SU-DHL-6 (cell line): ENCODE measurements around the gene ISM1.

ENCODE experiments used
- H2AFZ ChIP-seq: fragments of 200-600 bp; sonication (generic); 2 replicates; pipeline ENCODE4 v1.6.1; 2014; ENCODE audit warnings: low read depth, mild to moderate bottlenecking, moderate library complexity, mixed read lengths, antibody characterized with exemption, low read length; ENCODE audit not compliant: severe bottlenecking
- H3F3A ChIP-seq: fragments of 200-600 bp; shearing (Covaris generic); 2 replicates; pipeline ENCODE4 v1.6.0; 2016; ENCODE audit warnings: antibody characterized with exemption, mild to moderate bottlenecking; ENCODE audit not compliant: insufficient read depth
- H3K27ac ChIP-seq: fragments of 200-600 bp; sonication (generic); 2 replicates; pipeline ENCODE4 v1.5.1; 2016; ENCODE audit warnings: low read depth, mild to moderate bottlenecking, low read length, moderate library complexity, mixed read lengths
- H3K27me3 ChIP-seq: fragments of 200-600 bp; sonication (generic), shearing (Covaris generic); 2 replicates; pipeline ENCODE4 v1.6.0; 2014; ENCODE audit warnings: mild to moderate bottlenecking, low read length
- H3K36me3 ChIP-seq: fragments of 200-600 bp; sonication (generic); 2 replicates; pipeline ENCODE4 v1.6.1; 2014; ENCODE audit warnings: mild to moderate bottlenecking, low read length, mixed read lengths
- H3K4me2 ChIP-seq: fragments of 300-600, 200-600 bp; shearing (Covaris generic), sonication (generic); 2 replicates; pipeline ENCODE4 v1.6.0; 2014; ENCODE audit warnings: low read length, low read depth, mild to moderate bottlenecking; ENCODE audit not compliant: poor library complexity, severe bottlenecking
- H3K4me3 ChIP-seq: fragments of 200-600 bp; sonication (generic); 2 replicates; pipeline ENCODE4 v1.5.1; 2014; ENCODE audit warnings: antibody characterized with exemption, low read length, mild to moderate bottlenecking, mixed read lengths; ENCODE audit not compliant: insufficient read depth, poor library complexity, severe bottlenecking
- H3K79me2 ChIP-seq: fragments of 200-600 bp; sonication (generic); 2 replicates; pipeline ENCODE4 v1.6.1; 2014; ENCODE audit warnings: mild to moderate bottlenecking, low read length, moderate library complexity; ENCODE audit not compliant: insufficient read depth
- H3K9ac ChIP-seq: fragments of 200-600 bp; sonication (generic); 2 replicates; pipeline ENCODE4 v1.7.0; 2014; ENCODE audit warnings: mild to moderate bottlenecking, low read length
- H3K9me2 ChIP-seq: fragments of 200-600 bp; sonication (generic); replicated peaks from 2 replicates; pipeline ENCODE4 v1.6.1; 2014; ENCODE audit warnings: low read length; ENCODE audit not compliant: insufficient read depth
- H3K9me3 ChIP-seq: fragments of 200-600 bp; sonication (generic); 2 replicates; pipeline ENCODE4 v1.6.1; 2014; ENCODE audit warnings: low read length, mixed read lengths; ENCODE audit not compliant: insufficient read depth
- H4K20me1 ChIP-seq: fragments of 200-600 bp; sonication (generic); 2 replicates; pipeline ENCODE4 v1.6.1; 2014; ENCODE audit warnings: low read depth, mild to moderate bottlenecking, antibody characterized with exemption, low read length, moderate library complexity, mixed read lengths
- EZH2phosphoT487 ChIP-seq: fragments of 200-600 bp; sonication (generic), shearing (Covaris generic); conservative IDR thresholded peaks from 2 replicates; pipeline ENCODE4 v1.6.1; 2018; ENCODE audit warnings: mild to moderate bottlenecking, antibody characterized with exemption, low read length, moderate library complexity, mixed read lengths
- TF ChIP-seq, protein P1 (sequence below): fragments of 200-600 bp; sonication (generic); IDR thresholded peaks from one replicate; pipeline ENCODE4 v1.5.1; 2017; ENCODE audit warnings: antibody characterized with exemption, mild to moderate bottlenecking, low read length, moderate library complexity; ENCODE audit not compliant: insufficient read depth, poor library complexity, severe bottlenecking

ISM1 gene

DNA sequence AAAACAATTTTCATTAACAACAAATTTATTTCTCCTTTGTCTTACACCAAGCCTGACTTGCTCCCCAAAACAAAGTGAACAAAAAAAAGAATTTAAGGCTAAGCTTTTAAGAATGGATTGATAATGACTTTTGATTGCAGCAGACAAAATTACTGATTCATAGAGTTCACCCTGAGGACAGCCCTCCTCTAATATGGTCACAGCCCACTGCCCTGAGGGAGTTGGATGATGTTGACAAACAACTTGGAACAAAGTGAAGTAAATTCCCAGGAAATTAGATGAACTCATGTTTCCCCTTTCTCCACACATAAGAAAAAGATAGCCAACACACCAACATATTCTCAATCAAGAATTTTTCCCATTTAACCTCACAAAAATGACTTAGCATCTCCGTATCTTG is 7.7 kb upstream of the ISM1 start:
- Histone ChIP-seq H3K79me2 (no peaks in the 10 kb centered on the region), H3K36me3 (no peaks in the 10 kb centered on the region), H3K27me3 (no peaks in the 10 kb centered on the region), H3K27ac (no peak overlapping the region), H3K9me2 (no peaks in the 10 kb centered on the region), H3F3A (no peaks in the 10 kb centered on the region), H2AFZ (no peak overlapping the region), H3K9me3 (no peaks in the 10 kb centered on the region), H3K9ac (no peak overlapping the region), H3K4me3 (no peak overlapping the region), H4K20me1 (no peaks in the 10 kb centered on the region), H3K4me2 (no peak overlapping the region)
- TF ChIP-seq, protein P1, sequence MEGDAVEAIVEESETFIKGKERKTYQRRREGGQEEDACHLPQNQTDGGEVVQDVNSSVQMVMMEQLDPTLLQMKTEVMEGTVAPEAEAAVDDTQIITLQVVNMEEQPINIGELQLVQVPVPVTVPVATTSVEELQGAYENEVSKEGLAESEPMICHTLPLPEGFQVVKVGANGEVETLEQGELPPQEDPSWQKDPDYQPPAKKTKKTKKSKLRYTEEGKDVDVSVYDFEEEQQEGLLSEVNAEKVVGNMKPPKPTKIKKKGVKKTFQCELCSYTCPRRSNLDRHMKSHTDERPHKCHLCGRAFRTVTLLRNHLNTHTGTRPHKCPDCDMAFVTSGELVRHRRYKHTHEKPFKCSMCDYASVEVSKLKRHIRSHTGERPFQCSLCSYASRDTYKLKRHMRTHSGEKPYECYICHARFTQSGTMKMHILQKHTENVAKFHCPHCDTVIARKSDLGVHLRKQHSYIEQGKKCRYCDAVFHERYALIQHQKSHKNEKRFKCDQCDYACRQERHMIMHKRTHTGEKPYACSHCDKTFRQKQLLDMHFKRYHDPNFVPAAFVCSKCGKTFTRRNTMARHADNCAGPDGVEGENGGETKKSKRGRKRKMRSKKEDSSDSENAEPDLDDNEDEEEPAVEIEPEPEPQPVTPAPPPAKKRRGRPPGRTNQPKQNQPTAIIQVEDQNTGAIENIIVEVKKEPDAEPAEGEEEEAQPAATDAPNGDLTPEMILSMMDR, result no peak
- no peak for TF ChIP-seq EZH2phosphoT487

DNA sequence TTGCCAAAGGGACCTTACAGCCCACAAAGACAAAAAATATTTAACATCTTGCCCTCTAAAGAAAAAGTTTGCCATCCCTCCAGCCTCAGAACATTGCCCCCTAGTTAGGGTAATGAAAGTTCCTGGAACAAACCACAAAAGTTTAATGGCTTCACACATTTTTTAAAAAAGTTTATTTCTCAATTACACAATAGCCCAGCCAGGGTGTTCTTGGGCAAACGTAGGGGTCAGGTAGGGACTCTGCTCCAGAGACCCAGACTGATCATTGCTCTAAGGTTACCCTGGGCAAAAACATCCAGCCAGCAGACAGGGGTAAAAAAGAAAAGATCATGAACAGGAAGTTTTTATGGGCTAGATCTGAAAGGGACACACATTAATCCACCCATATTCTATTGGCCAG is 4.5 kb upstream of the ISM1 start:
- H3K9ac ChIP-seq, result no peak overlapping the region
- H3K9me2 ChIP-seq, result no peaks in the 10 kb centered on the region
- no peaks in the 10 kb centered on the region for H3F3A ChIP-seq
- H3K36me3 ChIP-seq, result no peaks in the 10 kb centered on the region
- H4K20me1 ChIP-seq, result no peaks in the 10 kb centered on the region
- no peak overlapping the region for H3K27ac ChIP-seq
- TF ChIP-seq EZH2phosphoT487, result no peak
- TF ChIP-seq, protein P1, result no peak
- H3K27me3 ChIP-seq, result no peaks in the 10 kb centered on the region
- H3K4me3 ChIP-seq, result no peak overlapping the region
- no peak overlapping the region for H2AFZ ChIP-seq
- H3K4me2 ChIP-seq, result no peak overlapping the region
- H3K79me2 ChIP-seq, result no peaks in the 10 kb centered on the region
- H3K9me3 ChIP-seq, result no peaks in the 10 kb centered on the region

DNA sequence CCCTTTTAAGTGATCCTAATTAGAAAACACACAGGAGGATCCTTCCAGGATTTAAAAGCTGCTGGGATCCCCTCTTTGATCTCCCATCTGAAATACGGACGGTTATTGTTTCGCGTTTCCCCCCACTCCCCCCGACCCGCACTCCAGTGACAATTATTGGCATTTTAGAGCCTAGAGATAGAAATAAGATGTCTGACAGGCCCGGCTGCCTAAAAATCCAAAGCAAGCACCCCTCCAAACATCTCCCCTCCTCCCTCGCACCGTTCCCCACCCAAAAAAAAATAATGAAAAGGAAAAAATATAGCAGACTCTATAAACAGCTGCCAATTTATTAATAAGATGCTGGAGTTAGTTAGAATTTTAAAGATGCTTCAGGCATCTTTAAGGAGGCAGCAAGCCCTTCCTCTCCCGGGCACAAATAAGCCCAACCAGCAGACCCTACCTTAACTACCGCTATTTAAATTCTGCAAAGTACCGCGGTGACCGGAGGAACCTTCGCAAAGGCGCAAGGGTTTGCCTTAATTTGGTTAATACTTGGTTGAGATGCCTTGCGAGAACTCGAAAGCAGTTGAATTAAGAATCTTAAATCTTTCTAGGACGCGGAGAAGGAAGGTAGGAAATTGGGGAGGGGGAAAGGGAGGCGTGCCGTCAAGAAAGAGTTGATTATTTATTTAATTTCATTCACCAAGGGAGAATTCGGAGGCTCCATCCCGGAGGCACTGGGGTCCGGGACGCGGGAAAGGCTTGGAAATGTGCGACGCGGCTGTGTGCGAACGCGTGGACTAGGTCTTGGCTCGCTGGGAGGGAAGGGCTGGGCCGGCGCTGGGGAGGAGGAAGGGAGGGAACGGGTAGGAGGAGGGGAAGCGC is 1.5 kb upstream of the ISM1 start:
- H3K27ac ChIP-seq, result no peak overlapping the region
- no peak overlapping the region for H3K9ac ChIP-seq
- H3K4me3 ChIP-seq, result no peak overlapping the region
- H3K36me3 ChIP-seq, result no peaks in the 10 kb centered on the region
- no peaks in the 10 kb centered on the region for H3K9me2 ChIP-seq
- no peaks in the 10 kb centered on the region for H3F3A ChIP-seq
- no peaks in the 10 kb centered on the region for H3K27me3 ChIP-seq
- no peaks in the 10 kb centered on the region for H3K9me3 ChIP-seq
- H4K20me1 ChIP-seq, result no peaks in the 10 kb centered on the region
- H3K79me2 ChIP-seq, result no peaks in the 10 kb centered on the region
- TF ChIP-seq, protein P1, result no peak
- no peak for TF ChIP-seq EZH2phosphoT487
- no peak overlapping the region for H3K4me2 ChIP-seq
- no peak overlapping the region for H2AFZ ChIP-seq
